Globus pallidus (tissue), 1 donor: Measurements from ENCODE around the gene HBEGF.

Experiments
- DNase-seq: peaks from one replicate; pipeline ENCODE4 v3.0.0-alpha.2; 2015; ENCODE audit warnings: low spot score

Gene HBEGF

GRCh38 chr5:140302786-140303639 lies 43.4 kb downstream of the HBEGF start, which contains the start of gene PFDN1:
TSS of gene PFDN1 (minus strand) at chr5:140303101. CDS start at chr5:140303073, 28 bp downstream.
- DNase-seq: peak; percentile 94

DNA sequence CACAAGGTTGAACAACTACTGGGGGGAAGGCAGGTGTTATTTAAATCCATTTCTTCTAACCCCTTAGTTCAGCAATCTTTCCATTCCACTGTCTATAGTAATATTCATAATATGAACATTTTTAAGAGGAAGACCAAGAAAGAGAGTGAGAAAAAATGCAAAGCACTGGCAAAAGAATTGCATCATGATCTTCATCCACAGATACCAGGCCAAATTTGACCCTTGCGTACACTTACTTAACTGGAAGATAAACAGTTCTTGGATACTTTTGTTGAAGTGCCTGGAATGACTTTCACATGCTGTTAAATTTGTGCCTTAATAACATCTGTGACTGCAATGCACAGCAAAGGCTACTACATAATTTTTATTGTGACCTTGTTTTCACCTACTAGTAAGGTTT lies 45.3 kb downstream of the HBEGF start:
- no peak for DNase-seq

DNA sequence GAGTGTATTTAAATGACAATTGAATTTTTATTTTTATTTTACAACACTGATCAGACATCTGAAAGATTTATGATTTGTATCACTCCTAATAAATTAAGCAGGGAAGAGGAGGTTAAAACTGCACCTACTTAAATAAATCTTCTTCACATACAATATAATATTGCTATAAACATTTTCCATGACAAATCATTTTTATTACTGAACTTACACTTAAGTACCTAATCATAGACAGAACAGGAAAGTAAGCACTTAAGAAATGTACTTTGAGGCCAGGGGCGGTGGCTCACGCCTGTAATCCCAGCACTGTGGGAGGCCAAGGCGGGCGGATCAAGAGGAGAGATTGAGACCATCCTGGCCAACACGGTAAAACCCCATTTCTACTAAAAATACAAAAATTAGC lies 47.3 kb downstream of the HBEGF start:
- DNase-seq: no peak

DNA sequence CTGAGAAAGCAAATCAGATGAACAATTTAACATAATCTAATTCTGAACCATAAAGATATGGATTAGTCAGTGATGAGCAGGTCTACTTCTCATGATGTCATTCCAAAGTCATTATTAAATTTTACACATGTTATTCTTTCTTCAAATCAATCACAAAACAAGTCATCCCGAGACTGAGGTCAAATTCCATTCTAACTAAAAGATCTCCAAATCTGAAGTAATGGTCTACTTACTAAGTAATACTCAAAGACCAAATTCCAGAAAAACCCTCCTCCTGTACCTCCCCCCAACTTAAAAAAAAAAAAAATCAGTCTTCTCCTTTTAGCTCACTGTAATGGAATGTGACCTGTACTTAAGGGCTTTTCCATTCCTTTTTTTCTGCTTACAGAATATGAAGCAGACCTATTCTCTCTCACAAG lies 48.2 kb downstream of the HBEGF start:
- no peak for DNase-seq

- no peak for DNase-seq
These were observed 49.1 kb downstream of the HBEGF start for GRCh38 chr5:140297283-140297682.

DNA sequence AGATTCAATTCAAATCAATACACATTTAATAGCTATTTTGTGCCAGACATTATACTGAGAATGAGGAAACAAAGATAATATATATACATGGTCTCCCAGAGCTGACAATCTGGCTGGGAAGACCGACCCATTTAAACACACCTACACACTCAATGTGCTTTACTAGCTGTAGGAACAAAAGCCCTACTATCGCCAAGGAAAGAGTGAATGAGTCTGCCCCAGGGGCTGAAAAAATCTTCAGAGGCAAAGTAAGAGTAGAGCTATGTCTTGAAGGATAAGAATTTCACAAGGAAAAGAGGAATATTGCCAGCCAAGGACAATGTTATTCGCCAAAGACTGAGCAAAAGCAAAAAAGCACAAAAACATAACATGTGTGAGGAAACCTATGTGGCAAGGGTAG lies 50.1 kb downstream of the HBEGF start:
- DNase-seq: no peak

DNA sequence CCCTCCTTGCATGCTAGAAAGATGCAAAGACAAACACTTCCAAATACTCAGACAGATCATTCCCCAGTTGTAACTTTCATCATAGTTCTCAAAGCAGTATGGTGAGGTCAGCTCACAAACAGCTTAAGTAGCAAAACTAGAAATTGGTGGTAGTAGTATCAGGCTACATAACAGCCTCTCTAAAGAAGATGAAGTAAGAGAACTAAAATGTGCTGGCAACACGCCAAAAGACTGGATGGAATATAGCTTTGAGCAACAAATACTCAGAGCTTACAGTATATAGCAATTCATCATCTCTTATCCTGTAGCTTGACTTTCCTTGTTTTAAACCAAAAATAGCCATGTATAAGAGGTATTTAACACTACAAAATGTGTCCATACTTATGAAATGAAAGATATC lies 51.0 kb downstream of the HBEGF start:
- DNase-seq: no peak

DNA sequence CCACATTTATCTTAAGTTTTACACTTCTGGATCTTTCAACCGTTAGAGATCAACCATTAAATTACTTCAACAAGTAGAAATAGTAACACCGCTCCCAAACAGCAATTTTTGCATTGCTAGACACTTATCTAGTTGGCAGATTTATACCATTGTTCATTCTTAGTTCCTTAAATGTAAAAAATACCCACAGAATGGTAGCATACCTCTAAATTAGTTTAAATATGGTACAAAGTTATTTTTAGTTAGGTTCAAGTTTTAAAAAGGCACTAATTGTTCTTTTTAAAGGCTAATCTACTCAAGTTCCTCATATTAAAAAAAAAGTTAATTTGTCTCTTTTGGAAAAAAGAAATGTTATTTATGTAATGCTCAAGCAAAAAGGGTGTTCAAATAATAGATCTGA lies 51.6 kb downstream of the HBEGF start:
- no peak for DNase-seq

- no peak for DNase-seq
These were observed 52.6 kb downstream of the HBEGF start for GRCh38 chr5:140293849-140294100.

DNA sequence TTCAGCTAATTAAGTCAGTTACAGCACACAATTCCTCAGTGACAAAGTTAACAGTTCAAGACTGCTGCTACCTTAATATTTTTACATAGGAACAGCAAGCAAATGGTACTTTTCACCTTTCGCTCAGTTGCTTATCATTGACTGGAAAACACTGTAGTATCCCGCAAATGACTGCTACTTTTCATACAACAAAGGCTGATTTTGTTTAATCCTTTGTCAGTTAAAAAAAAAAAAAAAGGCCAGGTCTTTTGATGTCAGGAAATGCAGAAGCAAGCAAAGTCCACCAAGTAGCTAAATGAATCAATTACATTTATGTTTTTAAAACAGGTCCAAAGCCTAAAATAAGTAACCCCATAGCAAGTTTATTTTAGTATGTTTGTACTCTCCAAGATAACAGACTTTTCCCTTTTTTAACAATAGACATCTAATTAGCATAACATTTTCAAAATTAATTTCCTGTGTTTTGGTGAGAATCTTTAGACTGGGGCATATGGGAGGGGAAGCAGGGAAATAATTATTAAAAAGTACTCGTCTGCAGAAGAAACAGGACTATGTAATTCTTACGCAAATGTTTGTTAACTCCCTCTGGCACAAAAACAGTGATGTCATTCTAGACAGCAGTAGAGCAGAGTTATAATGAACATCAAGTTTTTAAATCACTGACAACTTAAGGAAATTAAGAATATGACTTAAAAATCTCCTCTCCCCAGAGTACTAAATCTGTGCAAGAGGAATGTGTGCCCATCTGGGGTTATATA lies 53.1 kb downstream of the HBEGF start:
- peak; percentile 62 for DNase-seq

DNA sequence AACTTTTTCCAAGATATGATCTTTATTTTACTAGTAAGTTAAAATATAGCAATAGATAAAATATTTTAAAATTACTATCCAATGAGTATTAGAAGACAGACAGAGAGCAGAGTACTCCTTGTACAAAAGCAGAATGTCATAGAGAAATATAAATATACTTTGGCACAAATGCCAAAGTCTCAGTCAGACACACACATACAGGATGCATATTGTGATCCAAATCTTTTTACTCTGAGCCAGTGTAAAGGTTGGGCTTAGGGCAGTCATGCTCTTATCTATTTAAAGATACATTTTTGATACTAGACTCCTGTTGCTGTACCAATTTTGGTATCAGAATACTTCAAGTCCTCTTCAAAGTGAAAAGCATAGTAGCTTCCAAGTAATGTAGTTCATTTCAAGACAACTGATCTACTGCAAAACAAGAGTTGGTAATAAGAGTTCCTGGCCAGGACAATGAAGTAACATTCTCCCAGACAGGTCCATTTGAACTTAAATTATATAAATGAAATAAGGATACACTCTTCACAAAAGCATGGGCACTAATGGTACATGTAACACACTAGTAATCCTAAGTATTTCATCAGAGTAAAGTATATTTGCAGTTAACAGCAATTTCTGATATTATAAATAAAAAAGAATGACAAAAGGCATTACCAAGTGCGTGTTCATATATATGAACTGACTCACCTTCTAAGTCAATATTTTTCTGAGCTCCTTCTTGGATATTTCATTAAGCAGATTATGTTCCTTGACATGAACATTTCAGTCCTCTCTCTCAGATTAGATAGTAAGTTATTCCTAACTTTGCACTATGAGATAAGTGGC lies 54.0 kb downstream of the HBEGF start:
- DNase-seq: no peak

DNA sequence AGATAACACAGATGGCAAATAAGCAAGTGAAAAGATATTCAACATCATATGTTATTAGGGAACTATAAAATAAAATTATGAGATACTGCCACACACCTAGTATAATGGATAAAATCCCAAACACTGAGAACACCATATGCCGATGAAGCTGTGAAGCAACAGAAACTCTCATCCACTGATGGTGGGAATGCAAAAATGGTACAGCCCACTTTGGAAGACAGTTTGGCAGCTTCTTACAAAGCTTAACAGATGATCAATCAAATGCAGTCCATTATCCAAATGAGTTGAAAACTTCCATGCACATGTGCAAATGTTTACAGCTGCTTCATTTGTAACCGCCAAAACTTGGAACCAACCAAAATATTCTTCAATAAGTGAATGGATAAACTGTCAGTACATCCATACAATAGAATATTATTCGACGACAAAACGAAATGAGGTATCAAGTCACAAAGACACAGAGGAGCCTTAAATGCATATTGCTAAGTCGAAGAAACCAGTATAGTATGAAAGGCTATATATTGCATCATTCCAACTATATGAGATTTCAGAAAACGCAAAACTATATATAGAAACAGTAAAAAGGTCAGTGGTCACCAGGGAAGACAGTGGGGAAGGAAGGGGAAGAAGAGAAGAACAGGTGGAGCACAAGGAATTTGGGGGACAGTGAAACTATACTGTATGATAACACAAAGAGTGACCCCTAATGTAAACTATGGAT lies 58.4 kb downstream of the HBEGF start:
- DNase-seq: no peak

- no peak for DNase-seq
These were observed 60.0 kb downstream of the HBEGF start for GRCh38 chr5:140286424-140286823.

DNA sequence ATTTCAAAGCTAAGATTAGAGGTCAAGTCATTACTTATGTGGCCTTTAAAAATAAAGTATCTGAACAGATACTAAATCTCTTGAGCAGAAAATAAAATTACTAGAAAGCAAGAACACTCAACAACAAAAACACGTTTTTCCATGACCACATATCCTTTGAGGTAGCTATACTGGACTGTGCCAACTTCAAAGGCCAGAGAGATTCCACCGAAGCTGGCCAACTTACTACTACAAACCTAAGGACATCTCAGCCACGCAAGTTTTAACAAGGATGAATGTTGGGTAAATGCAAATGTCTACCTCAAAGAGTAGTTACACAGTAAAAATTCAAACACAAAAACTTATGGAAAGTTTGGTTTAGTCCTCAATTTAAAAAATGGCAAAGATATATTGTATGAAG lies 62.4 kb downstream of the HBEGF start:
- no peak for DNase-seq
